Mesenteric fat pad (tissue), 1 donor: ENCODE data around the gene JMJD4. TPM values are rescaled to one million over a fixed set of nuclear protein-coding genes. Genes with fewer than 3 reads are reported as not detected.

Source experiments
- DNase-seq: peaks from one replicate; pipeline ENCODE4 v3.0.0-alpha.2; 2020; ENCODE audit warnings: low spot score
- total RNA-seq: library from RNA; stranded (reverse); fragmentation: NEBNext Ultra II Directional; extraction: Animal tissue kit (Norgen Biotek cat#: 25700); gene quantifications from one replicate; pipeline ENCODE4 v1.2.1, GENCODE V29; 2021
- donor health status: DM: yes; HTN: yes; CAD: no.

JMJD4 gene
- total RNA-seq, 1 donor from 2014 or later = 18.4 TPM

- no peak for DNase-seq
Measured at GRCh38 chr1:227753999-227754711, 19.1 kb upstream of the JMJD4 start.

- DNase-seq = no peak
Measured at GRCh38 chr1:227749916-227750710, 15.0 kb upstream of the JMJD4 start.

- DNase-seq = no peak
Measured at GRCh38 chr1:227749225-227749624, 14.1 kb upstream of the JMJD4 start.

- DNase-seq = no peak
Measured at GRCh38 chr1:227748496-227749182, 13.5 kb upstream of the JMJD4 start.

GRCh38 chr1:227747948-227748495, 12.9 kb upstream of the JMJD4 start:
- DNase-seq = no peak

DNA sequence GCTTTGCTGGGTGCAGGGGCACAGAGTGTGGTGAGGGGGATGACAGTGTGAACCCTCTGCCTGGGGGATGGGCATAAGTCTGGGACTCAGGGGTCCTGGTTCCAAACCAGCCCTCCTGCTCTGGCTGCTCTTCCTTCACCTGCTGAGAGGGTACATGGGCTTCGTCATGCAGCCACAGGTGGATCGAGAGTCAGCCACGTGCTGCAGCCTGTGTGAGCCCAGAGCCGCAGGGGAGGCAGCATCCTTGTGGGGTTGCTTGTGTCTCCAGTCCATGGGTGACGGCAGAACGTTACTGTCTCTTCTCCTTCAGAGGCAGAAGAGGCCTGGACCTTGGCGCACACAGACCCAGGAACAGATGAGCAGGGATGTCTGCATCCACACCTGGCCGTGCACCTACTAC, 12.3 kb upstream of the JMJD4 start:
- no peak for DNase-seq

GRCh38 chr1:227746676-227747075, 11.6 kb upstream of the JMJD4 start:
- no peak for DNase-seq

- no peak for DNase-seq
Measured at GRCh38 chr1:227745568-227746265, 10.6 kb upstream of the JMJD4 start.

DNA sequence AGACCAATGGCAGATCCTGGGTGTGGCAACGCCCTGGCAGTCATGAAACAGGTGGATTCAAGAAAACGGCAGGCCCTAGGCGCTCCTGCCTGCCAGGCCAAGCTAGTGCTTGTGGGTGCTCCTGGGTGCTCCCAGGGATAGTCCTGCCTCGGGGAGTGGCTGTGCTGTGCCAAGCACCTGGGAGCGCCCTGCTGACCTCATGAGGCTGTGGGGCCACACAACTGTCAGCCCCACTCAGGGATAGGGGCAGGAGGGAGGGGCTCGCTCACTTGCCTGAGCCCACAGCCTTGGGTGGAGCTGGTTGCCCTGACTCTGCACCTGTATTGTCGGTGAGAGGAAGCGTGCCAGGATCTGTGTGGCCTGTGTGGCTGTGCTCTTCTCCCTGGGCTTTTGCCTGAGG, 9.6 kb upstream of the JMJD4 start:
- DNase-seq = no peak

DNA sequence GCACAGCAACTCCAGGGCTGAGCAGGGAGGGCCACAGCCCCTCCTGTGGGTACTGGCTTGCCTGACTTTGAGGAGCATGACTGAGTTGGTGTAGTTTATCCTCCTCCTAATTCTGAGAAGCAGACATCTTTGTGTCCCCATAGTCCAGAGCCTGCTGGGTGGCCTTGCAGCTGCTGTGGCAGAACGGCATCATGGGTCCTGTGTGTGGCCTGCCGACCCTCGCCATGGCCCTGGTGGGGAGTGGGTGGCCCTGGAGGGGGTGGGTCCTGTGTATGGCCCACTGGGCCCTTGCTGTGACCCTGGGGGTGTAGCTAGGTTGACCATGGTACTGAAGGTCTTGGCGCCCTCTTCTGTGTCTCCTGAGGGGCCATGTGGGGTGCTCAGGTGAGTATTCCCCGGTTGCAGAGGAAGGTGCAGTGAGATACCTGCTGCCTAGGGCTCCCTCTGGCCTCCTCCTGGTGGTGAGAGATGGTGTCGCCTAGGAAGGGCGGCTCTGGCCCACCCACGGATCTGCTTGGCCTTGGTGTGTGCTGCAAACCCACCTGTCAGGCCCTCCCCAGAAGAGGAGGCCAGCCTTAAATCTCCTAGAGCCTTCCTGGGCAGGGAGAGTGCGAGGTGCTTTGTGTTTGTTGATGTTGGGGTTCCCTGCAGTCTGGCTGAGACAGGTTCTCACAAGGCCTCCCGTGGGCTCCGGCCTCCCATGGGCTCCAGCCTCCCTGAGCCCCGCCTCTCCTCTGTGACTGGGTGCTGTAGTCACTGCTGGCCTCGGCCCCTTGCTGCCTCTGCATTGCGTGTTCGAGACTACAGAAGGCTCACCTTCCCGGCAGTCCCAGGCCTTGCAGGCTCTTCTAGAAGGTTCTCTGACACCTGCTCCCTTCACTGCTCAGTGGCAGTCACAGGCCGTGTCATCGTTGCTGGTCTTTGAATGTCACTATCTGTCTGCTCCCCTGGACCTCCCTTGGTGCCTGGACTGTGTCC, 7.9 kb upstream of the JMJD4 start:
- no peak for DNase-seq

DNA sequence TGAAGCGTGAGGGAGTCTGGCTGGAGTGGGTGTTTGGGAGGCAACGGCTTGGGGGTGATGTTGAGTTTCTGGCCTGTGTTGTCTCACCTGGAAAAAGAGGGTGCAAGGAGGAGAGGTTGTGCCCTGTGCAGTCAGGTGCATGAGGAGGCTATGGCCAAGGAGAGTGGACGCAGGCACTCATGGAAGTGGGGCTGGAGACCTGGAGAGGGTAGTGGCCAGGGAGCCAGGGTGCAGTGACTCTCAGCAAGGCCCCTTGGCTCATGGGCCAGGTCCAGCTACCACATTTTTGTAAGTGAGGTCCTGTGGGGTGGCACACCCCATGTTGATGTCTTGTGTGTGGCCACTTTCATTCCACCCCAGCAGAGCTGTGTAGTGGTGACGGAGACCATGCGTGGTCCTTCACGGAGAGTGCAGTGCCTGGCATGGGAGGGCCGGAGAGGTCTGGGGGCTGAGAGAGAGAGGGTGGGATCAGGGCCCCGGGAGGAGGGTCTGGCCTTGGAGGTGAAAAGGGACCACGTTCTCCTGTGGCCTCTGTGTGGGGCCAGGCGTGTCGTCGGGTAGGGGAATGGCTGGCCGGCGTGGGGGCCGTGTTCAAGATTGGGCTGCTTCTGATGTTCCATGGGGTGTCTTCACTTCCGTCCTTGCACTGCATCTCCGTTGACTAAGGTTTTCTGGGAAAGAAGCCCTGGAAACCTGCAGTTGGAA, 6.2 kb upstream of the JMJD4 start:
- peak; percentile 78 for DNase-seq

- peak; percentile 41 for DNase-seq
Measured at GRCh38 chr1:227740401-227740960, 5.4 kb upstream of the JMJD4 start.

- DNase-seq = peak; percentile 47
Measured at GRCh38 chr1:227739636-227740035, 4.5 kb upstream of the JMJD4 start.

GRCh38 chr1:227738820-227739219, 3.7 kb upstream of the JMJD4 start:
- DNase-seq = peak; percentile 72

- DNase-seq = peak; percentile 57
Measured at GRCh38 chr1:227736814-227737432, 1.8 kb upstream of the JMJD4 start.

GRCh38 chr1:227735539-227736285, 610 bp upstream of the JMJD4 start:
- DNase-seq = peak; percentile 74

DNA sequence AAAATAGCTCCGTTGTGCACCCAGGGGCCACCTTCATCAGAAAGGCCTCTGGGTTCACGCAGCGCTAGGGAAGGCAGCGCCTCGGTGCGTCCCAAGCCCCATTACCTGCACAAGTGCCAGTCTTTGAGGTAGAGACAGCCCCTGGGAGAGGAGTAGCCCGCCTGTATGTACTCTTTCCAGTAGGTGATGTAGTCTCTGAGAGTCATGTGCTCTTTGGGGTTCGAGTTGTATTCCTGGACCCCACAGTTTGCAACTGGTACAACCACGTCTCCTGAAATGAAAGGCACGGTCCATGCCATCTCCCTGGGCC, 601 bp downstream of the JMJD4 start:
- DNase-seq = no peak
